NCI-H524 treated with DMSO at 0.1 percent for 48 hours (cell line): ENCODE results near the gene CLTCL1.

Experiments used
- DNase-seq: peaks from one replicate; lab custom pipeline; 2025; lab: John Stamatoyannopoulos, UW

Gene CLTCL1

DNA sequence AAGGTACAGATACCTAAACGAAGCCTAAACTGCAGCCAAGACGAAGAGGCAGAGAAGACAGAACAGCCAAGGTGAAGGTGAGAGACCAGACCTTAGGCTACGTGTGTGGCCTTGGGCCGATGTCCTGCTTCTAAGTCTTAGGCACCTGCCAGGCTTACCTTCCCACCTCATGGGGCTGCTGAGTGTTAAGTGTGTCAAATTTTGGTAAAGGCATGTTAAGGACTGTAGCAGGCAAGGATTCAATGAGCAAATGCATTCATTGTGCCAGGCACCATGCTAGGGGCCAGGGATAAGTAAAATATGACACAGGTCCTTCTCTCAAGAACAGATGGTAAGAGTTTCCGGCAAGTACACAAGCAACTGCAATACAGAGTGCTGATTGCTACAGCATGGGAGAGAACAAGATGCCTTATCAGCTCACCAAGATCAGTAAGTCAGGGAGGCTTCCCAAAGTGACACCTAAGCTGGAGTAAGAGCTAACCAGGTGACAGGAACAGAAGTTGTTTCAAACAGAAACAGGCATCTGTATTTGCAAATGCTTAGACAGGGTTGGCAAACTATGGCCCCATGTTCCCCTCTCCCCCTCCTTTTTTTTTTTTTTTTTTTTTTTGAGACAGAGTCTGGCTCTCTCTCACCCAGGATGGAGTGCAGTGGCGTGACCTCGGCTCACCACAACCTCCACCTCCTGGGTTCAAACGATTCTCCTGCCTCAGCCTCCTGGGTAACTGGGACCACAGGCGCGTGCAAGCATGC is 46.7 kb downstream of the CLTCL1 start:
- no peak for DNase-seq

DNA sequence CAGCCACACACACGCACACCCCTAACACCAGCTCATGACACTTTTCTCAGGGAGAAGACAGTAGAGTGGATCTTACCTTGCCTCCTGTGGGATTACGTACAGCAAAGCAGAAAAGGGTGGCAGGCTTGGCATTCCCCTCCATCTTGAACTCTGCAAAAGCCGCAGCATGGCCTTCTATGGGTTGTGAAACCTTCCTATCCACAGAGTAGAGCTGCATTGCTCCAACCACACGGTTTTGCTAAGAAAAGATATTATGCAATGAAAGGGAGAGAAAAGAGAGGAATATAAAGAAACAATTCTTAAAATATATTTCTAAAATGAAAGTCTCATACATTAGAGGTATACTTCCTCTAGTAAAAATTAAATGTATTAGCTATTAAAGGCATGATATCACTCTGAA is 48.8 kb downstream of the CLTCL1 start:
- DNase-seq: no peak

- no peak for DNase-seq
These were observed 50.0 kb downstream of the CLTCL1 start for GRCh38 chr22:19241593-19241906.

DNA sequence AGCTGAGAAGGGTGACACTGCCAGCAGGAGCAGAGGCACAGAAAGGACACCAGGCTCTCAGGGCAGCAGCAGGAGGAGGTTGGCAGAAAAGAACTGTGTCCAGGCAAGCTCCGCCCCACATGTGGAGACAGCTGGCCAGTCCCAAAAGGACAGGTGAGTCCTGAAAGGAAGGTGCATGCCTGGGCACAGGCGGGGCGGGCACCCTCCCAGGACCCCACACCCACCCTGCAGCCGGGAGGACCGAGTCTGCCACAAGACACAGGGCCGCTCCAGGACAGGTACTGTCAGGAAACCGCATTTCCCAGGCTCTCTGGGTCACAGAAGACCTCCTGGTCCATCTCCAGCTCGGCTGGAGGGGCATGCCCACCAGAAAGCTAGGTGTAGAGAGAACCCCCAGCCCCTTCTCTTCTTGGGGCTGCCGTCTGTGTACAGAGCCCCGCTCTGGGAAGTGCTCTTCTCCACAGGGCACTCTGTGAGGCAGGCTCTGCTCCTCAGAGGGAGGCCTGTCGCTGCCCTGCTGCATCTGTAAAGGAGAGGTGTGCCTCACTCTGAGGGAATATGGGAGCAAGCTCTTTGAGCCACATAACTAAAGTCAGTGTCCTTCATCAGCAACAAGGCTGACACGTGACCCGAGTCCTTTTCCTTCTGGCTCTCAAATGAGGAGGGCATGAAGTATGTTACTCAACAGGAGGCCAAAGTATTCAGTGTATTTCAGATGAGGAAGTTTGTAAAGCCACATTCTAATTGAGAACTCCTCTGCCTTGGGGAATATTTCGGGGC is 50.5 kb downstream of the CLTCL1 start:
- DNase-seq: no peak

DNA sequence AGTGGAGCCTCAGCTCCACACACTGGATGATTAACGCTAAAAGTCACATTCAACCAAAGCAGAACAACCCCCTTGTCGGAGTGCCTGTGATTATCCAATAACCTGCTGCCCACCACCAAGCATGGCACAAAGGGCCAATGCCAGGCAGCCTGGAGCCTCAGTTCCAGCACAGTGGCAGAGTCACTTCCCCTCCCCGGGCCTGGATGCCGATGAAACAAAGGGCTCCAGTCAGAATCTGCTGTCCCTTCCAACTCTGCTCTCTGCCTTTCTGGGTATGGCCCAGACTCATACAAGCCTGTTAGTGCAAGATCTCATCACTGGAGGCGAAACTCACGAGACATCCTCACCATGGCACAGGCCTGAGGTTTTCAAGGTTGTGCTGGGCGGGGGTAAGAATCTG is 52.1 kb downstream of the CLTCL1 start:
- DNase-seq: no peak

DNA sequence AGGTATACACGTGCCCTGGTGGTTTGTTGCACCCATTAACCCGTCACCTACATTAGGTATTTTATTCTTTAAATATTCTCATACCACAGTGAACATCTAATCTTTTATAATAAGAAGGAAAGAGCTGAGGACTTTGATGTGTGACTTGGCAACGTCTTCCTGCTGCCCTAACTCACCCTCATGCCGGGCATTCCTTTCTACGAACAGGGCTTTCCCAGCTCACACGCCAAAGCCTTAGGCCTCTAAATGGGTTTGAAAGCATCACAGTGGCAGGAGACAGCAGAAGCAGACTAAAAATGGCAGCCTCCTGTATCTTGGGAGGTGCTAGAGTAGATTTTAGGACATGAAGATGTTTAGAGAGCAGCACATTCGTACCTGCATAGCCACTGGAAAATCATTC is 52.6 kb downstream of the CLTCL1 start:
- no peak for DNase-seq

DNA sequence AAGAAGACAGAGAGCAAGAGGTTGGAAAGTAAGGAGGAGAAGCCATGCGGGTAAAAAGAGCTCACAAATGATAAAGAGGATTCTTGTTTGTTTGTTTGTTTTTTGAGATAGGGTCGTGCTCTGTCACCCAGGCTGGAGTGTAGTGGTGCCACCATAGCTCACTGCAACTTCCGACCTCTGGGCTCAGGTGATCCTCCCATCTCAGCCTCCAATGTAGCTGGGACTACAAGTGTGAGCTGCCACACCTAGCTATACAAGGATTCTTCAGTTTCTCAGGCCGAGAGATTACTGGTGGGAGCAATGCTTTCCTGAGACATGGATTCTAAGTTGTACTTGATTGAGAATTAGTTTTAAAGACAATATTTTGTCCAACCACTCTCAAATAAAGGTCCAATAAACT is 55.6 kb downstream of the CLTCL1 start:
- DNase-seq: no peak

DNA sequence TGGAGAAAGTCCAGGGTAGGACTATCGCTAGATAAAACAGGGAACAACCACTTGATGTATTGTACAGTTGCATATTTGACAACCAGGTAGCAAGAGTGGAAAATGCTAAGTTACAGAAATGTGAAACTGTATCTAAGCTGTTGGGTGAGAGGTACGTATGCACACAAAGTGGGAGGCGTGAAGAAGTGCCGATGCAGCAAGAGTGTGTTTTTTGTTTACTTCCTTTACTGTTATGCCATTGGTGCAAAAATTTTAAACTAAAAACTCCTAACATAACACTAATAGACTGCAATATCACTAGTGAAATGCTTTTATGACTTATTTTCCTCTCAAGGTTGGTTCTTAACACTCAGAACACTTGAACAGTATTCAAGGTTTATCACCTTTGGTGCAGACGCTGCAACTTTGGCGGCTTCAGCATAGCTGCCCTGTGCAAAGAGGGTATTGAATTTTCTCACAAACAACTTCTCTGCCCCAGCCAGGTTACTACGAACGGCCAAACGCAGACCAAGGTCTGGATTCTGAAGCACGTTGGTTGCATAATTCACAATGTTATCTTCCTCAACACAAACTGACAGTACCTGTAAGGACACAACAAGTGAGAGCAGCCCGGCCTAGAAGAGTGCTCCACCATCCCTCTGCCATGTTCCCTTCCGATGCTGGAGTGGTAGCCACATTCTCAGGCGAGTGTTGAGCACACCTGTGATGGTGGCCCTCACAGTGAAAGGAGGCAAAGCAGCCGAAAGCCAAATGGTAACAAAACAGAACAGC is 57.2 kb downstream of the CLTCL1 start:
- DNase-seq: no peak

DNA sequence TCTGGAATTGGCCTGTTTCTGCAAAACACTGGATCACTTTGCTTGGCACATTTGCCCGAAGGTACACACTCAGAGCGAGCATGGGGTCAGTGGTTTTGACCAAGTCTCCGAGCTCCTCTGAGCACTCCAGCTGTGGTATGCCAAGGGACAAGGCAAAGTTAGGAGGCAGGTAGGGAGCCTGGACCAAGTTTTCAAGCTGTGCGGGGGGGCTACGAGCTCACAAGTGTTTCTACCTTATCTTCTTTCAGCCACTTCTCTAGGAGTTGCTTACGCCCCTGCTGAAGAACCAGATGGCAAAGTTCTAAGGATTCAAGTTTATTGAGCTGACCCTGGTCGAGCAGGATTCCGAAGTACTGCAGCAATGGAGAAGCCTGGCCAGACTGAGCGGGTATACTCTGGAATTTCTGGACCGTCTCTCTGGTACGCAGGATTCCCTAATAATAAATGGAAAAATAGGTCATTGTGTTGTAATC is 58.3 kb downstream of the CLTCL1 start:
- DNase-seq: no peak

- no peak for DNase-seq
These were observed 58.9 kb downstream of the CLTCL1 start for GRCh38 chr22:19232623-19233022.

DNA sequence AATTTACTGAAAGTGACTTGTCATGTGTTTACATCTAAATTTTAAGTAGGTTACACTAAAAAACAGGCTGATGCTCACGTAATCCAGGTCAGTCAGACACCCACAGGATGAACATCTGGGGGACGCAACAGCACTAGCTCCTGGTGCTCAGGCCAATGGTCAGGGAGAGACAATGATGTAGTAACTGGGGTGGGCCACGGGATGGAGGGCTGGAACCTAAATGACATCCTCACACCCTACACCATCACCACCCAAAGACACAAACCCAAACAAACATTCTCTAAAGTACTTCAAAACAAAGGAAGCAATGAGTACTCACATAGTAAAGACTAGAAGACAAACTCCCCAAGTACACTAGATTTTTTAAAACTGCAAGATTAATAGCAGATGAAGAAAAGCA is 59.5 kb downstream of the CLTCL1 start:
- no peak for DNase-seq

DNA sequence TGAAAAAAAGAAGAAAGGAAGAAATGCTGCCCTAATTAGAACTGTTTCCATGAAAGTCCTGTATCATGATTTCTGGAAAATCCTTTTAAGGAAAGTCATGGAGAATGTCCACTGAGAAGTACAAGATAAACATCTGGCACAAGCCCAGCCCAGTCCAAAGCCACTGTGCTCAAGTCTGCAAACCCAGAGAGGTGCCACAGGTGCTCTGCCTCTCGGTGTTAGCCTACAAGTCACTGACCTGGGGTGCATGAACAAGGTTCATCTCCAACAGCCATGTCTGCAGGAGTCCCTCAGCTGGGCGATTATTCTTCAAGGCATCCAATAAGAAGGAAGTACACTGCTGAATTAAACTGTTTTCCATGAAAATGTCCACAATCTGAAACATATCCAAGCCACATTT is 61.9 kb downstream of the CLTCL1 start:
- DNase-seq: no peak

DNA sequence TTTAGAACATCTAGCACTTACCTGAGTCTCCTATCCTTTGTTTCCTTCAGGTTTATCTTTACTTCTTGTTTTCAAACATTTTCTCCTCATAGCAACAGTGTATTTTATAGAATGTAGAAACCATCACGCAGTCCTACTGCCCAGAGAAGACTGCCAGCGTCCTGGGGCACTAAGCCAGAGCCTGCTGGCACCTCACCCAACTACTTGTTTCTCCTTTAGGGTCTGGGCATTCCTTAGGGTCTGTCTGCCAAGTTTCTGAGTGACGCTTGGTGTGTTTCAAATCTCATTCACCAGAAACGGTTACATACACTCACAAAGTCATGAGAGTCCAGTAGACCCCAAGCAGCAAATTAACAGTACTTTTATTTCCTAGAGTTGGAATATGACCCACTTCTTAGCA is 63.3 kb downstream of the CLTCL1 start:
- no peak for DNase-seq

- DNase-seq: no peak
These were observed 65.1 kb downstream of the CLTCL1 start for GRCh38 chr22:19226428-19226827.

DNA sequence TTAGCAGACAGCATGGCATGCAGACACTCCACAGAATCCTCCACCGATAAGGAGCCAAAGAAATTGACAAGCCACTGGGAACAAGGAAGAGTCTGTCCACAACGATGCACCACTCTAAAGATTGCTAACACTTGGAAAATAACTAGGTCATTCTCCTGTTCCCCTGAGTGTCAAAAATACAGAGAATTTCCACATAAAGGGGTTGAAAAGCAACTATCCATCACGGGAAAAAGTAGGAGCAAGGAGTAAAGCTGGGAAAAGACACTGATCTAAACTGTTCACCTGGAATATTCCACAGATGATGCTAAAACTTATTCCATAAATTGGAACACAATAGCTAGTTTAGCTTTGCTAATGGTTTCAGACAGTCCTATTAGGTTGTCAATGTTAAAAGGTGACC is 66.0 kb downstream of the CLTCL1 start:
- DNase-seq: no peak

DNA sequence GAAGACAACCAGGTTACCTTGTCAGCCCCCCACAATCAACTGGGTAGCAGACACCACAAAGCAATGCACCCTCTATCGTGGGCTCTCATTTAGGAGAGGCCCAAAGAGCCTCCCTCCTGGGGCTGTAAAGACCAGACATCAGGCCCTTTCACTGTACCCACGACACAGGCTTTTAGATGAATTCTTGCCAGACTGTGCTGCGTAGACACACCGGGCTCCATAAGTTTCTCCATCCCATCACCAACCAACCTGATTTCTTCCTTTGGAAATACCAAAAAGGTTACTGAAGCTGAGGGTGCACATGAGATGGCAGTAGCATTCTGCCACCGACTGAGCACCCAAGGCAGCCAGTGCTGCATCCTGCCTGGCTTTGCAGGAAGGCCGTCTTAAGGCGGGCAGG is 66.5 kb downstream of the CLTCL1 start:
- DNase-seq: no peak

DNA sequence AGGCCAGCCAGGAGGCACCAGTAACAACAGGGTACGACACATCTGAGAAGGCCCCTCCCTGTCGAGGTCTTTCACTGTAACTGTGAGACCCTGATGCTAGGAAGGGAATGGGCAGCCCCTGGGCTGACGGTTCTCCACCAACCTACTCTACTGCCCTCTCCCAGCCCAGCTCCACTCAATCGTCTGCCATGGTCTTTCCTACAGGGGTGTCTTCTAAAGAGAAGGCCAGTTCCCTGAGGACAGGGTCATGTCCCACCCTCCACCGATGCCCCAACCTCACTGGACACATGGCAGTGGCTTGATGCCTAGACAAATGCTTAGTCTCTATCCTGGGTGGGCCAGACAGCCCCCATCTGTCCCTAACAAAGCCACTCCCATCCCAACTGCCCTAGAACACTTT is 67.0 kb downstream of the CLTCL1 start:
- no peak for DNase-seq

DNA sequence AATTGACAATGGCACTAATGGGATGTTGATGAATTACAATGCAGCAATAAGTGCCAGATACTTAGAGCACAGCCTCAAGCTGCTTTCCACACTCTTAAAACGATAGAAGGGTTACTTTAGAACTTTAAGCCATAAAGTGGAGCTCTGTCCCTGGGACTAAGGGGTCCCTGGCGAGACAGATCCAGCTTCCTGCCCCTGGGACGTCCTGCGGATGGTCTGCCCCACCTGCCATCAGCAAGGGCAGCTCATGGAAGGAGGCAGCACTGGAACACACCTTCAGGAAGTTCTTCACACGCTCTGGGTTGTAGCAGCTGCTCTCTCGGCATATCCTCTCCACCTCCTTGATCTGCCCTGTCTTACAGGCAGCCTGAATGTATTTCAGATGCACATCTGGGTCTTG is 67.9 kb downstream of the CLTCL1 start:
- DNase-seq: no peak

DNA sequence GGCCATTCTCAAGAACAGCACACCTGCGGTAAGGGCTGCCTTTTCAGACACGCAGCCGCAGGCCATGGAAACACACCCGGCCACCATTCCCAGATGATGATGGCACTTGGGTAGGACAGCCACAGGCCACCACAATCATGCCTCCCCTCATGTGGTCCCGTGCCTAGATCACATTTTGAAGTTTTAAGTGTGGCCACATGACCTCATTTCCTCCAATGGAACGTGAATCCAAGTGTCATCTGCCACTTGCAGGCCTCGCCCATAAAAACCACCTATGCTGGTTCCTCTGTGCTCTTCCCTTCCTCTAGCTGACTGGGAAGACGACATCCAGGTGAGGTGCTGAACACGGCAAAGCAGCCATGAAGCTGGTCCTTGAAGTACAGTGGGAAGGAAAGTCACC is 68.4 kb downstream of the CLTCL1 start:
- no peak for DNase-seq

- DNase-seq: no peak
These were observed 69.1 kb downstream of the CLTCL1 start for GRCh38 chr22:19222242-19223005.

GRCh38 chr22:19220867-19221266 is 70.7 kb downstream of the CLTCL1 start:
- no peak for DNase-seq

DNA sequence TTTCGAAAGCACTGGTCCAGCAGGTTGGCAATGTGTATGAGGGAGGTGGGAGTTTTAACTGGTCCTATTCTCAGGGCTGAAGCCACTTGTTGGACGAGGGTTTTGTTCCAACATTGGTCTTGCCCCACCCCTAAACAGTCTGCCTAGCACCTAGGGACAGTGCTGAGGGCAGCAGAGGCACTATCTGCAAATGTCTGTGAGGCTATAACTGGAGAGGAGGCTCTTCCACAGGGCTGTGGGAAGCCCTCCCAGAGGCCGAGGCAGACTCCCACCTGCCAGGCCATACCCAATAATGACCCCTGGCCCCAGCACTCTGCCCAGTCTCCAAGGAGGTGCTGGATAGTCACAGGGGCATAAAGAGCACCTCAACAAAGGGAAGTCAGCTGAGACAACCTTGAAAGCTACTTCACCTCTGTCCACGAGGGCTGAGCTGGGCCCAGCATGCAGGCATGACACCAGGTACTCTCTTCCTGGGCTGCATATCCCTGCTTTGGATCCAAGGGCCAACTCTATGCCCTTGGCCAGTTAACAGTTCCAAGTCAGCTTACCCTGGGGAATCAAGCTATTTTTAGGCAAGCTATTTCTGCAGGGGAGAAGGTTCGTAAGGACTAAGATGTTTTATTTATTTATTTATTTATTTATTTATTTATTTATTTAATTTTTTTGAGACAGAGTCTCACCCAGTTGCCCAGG is 72.8 kb downstream of the CLTCL1 start:
- no peak for DNase-seq
